ENCODE results near the gene CRIP3.

- TF ChIP-seq CTCF (IDR thresholded peaks at IDR 0.05; ENCODE audit: insufficient read depth, low read length, poor library complexity, severe bottlenecking) (no peak), EZH2phosphoT487 (conservative IDR thresholded peaks at IDR 0.05; ENCODE audit: low read length) (no peak)
These were observed 20.6 kb downstream of the CRIP3 start for GRCh38 chr6:43287717-43288679.

All from SU-DHL-6 (cell line).